ENCODE results near the gene KCTD8. TPM values are rescaled to one million over a fixed set of nuclear protein-coding genes. Genes with fewer than 3 reads are reported as not detected.
"Not testable (repeated sequence)": the region's sequence is repeated elsewhere in the genome, so short reads cannot be mapped to it uniquely, and the experiment has no call there.

The KCTD8 gene
- total RNA-seq, 1 donor = under 0.01 TPM

GRCh38 chr4:44342800-44343199 lies 105.8 kb downstream of the KCTD8 start:
- no peak for DNase-seq (ENCODE audit: low read depth in 2 of 3, low spot score in 2 of 3)

GRCh38 chr4:44326741-44327140 lies 121.9 kb downstream of the KCTD8 start:
- no peak for DNase-seq (ENCODE audit: low read depth in 2 of 3, low spot score in 2 of 3)

GRCh38 chr4:44320833-44321232 lies 127.8 kb downstream of the KCTD8 start:
- DNase-seq (ENCODE audit: low read depth in 2 of 3, low spot score in 2 of 3) = no peak

- no peak for DNase-seq (ENCODE audit: low read depth in 2 of 3, low spot score in 2 of 3)
These were observed 129.5 kb downstream of the KCTD8 start for GRCh38 chr4:44319129-44319528.

- no peak for DNase-seq (ENCODE audit: low read depth in 2 of 3, low spot score in 2 of 3)
These were observed 134.9 kb downstream of the KCTD8 start for GRCh38 chr4:44313702-44314101.

GRCh38 chr4:44287505-44287904 lies 161.1 kb downstream of the KCTD8 start:
- no peak for DNase-seq (ENCODE audit: low read depth in 2 of 3, low spot score in 2 of 3)

GRCh38 chr4:44279469-44279868 lies 169.1 kb downstream of the KCTD8 start:
- no peak for DNase-seq (ENCODE audit: low read depth in 2 of 3, low spot score in 2 of 3)

GRCh38 chr4:44279066-44279465 lies 169.5 kb downstream of the KCTD8 start:
- DNase-seq (ENCODE audit: low read depth in 2 of 3, low spot score in 2 of 3) = no peak

GRCh38 chr4:44257461-44257860 lies 191.1 kb downstream of the KCTD8 start:
- no peak for DNase-seq (ENCODE audit: low read depth in 2 of 3, low spot score in 2 of 3)

GRCh38 chr4:44256414-44256813 lies 192.2 kb downstream of the KCTD8 start:
- no peak for DNase-seq (ENCODE audit: low read depth in 2 of 3, low spot score in 2 of 3)

GRCh38 chr4:44237643-44238042 lies 211.0 kb downstream of the KCTD8 start:
- no peak for DNase-seq (ENCODE audit: low read depth in 2 of 3, low spot score in 2 of 3)

GRCh38 chr4:44235897-44236296 lies 212.7 kb downstream of the KCTD8 start:
- DNase-seq (ENCODE audit: low read depth in 2 of 3, low spot score in 2 of 3) = no peak

- no peak for DNase-seq (ENCODE audit: low read depth in 2 of 3, low spot score in 2 of 3)
These were observed 216.3 kb downstream of the KCTD8 start for GRCh38 chr4:44232262-44232661.

GRCh38 chr4:44231006-44231405 lies 217.6 kb downstream of the KCTD8 start:
- no peak for DNase-seq (ENCODE audit: low read depth in 2 of 3, low spot score in 2 of 3)

- DNase-seq (ENCODE audit: low read depth in 2 of 3, low spot score in 2 of 3) = no peak
These were observed 220.3 kb downstream of the KCTD8 start for GRCh38 chr4:44228326-44228725.

GRCh38 chr4:44221407-44221806 lies 227.2 kb downstream of the KCTD8 start:
- no peak for DNase-seq (ENCODE audit: low read depth in 2 of 3, low spot score in 2 of 3)

GRCh38 chr4:44210750-44211149 lies 237.9 kb downstream of the KCTD8 start:
- no peak for DNase-seq (ENCODE audit: low read depth in 2 of 3, low spot score in 2 of 3)

- DNase-seq (ENCODE audit: low read depth in 2 of 3, low spot score in 2 of 3) = no peak
These were observed 251.8 kb downstream of the KCTD8 start for GRCh38 chr4:44196796-44197195.

- no peak for DNase-seq (ENCODE audit: low read depth in 2 of 3, low spot score in 2 of 3)
These were observed 254.2 kb downstream of the KCTD8 start for GRCh38 chr4:44194365-44194764.

GRCh38 chr4:44186850-44187246 lies 261.8 kb downstream of the KCTD8 start:
- DNase-seq (ENCODE audit: low read depth in 2 of 3, low spot score in 2 of 3) = no peak

- no peak for DNase-seq (ENCODE audit: low read depth in 2 of 3, low spot score in 2 of 3)
These were observed 262.3 kb downstream of the KCTD8 start for GRCh38 chr4:44186096-44186849.

- DNase-seq (ENCODE audit: low read depth in 2 of 3, low spot score in 2 of 3) = not testable (repeated sequence)
These were observed 266.9 kb downstream of the KCTD8 start for GRCh38 chr4:44181491-44182349.
